ENCODE measurements around the gene HYI.
"Not testable (repeated sequence)": the region's sequence is repeated elsewhere in the genome, so short reads cannot be mapped to it uniquely, and the experiment has no call there.

HYI gene, protein sequence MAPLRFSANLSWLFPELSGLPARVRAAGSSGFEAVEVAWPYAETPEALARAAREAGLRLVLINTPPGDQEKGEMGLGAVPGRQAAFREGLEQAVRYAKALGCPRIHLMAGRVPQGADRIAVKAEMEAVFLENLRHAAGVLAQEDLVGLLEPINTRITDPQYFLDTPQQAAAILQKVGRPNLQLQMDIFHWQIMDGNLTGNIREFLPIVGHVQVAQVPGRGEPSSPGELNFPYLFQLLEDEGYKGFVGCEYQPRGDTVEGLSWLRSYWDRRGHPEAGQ

DNA sequence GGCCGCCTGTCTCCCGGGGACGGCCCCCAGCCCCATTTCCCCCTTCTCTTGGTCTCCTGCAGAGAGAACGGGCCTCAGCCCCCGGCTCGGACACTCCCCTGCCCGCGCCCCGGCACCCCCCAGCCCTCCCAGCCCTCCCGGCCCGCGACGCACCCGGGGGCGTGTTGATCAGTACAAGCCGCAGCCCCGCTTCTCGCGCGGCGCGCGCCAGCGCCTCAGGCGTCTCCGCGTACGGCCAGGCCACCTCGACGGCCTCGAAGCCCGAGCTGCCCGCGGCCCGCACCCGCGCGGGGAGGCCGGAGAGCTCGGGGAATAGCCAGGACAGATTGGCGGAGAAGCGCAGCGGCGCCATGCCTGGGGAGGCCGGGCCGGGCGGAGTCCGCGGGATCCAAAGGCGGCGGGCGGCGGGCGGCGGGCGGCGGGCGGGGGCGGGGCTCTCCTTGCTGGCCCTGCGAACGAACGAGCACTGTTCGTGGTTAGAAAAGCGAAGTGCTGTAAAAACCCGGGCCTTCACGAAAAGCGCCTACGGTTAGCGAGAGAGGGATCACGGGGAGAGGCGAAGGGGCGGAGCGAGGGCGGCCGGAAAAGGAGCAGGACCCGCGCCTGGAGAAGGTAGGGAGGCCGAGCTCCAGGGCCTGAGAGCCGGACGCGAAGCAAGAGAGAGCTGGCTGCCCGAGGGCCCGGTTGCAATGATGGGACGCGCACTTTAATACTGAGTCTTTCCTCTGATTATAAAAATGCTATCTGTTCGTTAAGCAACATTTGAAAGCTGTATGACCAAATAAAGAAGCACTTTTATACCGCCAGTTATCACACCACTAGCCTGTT lies at the start of gene HYI:
Gene HYI, minus strand, starts transcription at position 490 of the 828 bp plus-strand sequence. Its CDS starts 138 bp downstream, at position 352.
- peak; percentile 62 for DNase-seq (ENCODE audit: low spot score)

DNA sequence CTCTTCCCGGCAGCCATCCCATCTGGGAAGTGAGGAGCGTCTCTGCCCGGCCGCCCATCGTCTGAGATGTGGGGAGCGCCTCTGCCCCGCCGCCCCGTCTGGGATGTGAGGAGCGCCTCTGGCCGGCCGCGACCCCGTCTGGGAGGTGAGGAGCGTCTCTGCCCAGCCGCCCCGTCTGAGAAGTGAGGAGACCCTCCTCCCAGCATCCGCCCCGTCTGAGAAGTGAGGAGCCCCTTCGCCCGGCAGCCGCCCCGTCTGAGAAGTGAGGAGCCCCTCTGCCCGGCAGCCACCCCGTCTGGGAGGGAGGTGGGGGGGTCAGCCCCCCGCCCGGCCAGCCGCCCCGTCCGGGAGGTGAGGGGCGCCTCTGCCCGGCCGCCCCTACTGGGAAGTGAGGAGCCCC lies 48.1 kb upstream of the HYI start:
- not testable (repeated sequence) for DNase-seq (ENCODE audit: low spot score)

DNA sequence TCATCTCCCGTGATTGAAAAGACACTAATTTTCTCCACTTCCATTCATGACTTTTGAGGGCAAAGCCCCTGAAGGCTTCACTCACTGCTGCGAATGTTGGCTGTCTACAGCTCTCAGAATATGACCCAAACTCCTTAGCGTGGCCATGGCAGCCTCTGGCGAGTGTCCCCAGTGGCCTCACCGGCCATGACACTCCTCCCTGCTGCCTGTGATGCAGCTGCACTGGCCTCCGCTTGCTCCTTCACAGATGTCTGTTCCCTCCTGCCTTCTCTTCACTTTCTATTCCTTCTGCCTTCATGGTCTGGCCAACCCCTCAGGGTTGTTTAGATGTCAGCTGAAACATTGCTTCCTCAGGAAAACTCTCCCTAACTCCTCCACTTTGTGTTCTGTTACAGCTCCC lies 46.2 kb upstream of the HYI start:
- no peak for DNase-seq (ENCODE audit: low spot score)

DNA sequence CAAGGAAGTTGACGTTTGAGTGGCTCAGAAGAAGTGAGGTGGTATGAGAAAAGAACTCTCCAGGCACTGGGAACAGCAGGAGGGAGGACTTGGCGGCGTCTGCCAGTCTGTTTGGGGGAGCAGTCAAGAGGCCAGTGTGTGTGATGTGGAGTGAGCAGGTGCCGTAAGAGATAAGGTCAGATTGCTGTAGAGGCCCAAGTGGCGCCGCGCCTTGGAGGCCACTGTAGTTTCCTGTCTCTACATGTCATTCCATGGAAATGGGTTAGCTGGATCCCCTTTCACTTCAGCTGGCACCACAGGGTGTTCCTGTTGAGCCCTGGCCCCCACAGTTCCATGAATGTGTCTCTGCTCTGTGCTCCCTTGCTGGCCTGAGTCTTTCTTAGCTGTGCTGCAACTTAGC lies 41.5 kb upstream of the HYI start:
- DNase-seq (ENCODE audit: low spot score), result no peak

DNA sequence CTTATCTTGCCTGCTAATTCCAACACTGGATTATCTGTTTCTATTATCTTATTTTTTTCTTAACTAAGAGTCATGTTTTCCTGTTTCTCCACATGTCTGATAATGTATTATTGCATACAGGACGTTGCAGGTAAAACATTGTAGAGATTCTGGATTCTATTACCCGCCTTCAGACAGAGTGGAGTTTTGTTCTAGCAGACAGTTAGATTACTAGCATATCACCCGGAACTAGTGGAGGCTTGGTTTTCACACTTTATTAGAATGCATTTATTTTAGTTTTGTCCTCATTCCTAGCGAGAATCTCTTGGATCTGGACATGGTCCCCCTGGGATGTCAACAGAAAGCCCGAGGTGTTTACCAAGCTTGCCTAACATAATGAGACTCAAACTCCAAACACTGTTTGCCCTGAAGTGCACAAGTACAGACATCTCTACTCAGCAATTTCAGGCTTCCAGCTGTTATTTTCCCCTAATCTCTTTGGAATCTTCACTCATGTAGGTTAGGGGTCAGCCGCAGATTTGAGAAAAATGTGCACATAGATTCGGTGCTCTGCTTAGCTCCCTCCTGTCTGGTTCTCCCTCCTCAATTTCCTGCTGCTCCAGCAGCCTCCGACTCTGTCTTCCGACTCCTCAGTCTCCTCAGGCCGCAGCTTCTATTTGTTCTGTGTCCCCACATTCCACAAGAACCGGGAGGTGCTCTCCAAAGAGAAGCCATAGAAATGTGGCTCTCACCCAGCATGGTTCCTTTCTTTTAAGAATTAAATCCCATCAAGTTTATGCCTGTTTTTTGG lies 40.1 kb upstream of the HYI start:
- no peak for DNase-seq (ENCODE audit: low spot score)

DNA sequence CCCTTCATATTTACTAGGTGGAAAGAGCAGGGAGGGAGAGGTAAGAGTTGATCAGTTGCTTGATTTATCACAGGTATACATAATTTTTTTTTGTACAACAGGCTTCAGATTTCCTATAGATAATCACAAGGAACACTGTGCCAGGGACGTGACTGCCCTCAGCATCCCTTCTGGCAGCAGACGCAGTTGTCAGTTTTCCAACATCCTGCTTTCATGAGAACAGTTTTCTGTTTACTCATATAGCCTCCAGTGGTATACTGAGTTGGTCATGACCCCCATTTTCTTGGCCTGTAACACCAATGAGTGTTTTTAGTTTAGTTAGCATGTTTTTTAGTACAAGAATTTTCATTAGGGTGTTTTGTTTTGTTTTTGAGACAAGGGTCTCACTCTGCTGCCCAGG lies 39.1 kb upstream of the HYI start:
- no peak for DNase-seq (ENCODE audit: low spot score)

DNA sequence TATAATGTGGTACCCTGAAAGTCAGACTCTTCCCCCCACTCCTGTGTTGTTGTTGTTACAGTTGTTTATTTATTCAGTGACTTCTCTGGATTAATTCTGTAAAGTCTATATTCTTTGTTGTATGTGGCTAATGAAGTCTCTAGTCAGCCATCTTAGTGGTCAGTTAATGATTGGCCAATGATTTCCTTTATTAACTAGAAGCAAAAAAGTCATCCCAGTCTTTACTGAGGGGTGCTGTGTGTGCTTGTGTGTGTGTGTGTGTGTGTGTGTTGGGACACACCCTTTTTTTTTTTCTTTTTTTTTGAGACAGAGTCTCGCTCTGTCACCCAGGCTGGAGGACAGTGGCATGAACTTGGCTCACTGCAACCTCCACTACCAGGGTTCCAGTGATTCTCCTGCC lies 37.3 kb upstream of the HYI start:
- DNase-seq (ENCODE audit: low spot score), result no peak

DNA sequence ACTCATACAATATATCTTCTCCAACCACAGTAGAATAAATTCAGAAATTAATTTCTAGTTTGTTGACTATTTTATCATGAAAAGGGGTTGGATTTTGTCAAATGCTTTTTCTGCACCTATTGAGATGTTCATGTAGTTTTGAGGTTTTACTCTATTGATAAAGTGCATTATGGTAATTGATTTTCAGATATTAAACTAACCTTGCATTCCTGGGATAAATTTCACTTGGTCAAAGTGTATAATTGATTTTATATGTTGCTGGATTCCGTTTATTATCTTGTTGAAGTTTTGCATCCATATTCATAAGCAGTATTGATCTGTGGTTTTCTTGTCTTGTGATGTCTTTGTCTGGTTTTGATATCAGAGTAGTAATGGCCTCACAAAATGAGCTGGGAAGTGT lies 34.4 kb upstream of the HYI start:
- no peak for DNase-seq (ENCODE audit: low spot score)

DNA sequence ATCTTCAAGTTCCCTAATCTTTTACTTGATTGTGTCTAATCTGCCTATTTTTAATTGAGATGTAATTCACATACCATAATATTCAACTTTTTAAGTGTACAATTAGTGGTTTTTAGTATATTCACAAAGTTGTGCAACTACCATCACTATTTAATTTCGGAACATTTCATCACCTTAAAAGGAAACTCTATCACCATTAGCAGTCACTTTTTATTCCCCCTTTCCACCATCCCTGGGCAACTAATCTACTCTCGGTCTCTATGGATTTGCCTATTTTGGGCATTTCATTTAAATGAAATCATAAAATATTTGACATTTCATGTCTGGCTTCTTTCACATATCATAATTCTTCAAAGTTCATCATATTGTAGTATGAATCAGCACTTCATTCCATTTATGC lies 30.6 kb upstream of the HYI start:
- no peak for DNase-seq (ENCODE audit: low spot score)

DNA sequence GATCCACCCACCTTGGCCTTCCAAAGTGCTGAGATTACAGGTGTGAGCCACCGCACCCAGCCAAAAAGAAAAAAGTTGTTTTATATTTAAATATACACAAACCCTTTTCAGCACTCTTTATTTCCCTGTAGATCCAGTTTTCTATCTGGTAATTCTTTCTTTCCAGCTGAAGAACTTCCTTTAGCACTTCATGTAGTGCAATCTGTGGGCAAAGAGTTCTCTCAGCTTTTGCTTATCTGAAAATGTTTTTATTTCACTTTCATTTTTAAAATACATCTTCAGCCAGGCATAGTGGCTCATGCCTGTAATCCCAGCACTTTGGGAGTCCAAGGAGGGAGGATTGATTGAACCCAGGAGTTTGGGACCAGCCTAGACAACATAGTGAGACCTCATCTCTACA lies 28.5 kb upstream of the HYI start:
- no peak for DNase-seq (ENCODE audit: low spot score)

DNA sequence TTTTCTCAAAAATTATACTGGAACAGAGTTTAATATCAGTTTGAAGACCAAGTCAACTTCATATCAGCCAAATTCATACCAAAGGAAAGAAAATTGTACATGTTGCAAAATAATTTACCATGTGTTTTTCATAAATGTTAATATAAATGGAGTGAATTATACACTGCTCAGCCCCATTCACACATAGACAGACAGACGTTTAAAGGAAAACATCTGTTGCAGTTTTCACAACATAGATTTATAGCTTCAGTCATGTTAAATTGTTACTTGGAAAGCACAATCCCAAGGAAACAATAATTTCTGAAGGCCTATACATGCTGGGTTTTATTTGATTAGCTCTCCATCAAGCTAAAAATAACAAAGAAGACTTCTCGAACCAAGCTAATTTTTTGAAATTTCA lies 27.8 kb upstream of the HYI start:
- DNase-seq (ENCODE audit: low spot score), result no peak

DNA sequence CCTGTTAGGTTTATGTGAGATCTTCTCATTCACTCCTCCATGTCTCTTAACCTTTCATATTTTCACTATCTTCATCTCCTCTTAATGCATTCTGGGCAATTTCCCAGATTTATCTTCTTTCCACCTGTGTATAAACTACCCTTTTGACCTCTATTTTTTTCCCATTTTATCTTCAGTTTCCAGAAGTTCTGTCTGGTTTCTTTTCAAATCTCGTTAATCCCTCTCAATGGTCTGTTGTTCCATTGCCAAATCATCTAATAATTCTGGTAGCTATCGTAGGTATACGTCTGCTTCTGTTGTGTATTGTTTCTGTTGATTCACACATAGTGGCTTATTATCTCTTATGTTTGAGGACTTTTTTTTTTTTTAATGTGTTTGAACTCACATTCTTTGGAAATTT lies 25.7 kb upstream of the HYI start:
- DNase-seq (ENCODE audit: low spot score), result no peak

DNA sequence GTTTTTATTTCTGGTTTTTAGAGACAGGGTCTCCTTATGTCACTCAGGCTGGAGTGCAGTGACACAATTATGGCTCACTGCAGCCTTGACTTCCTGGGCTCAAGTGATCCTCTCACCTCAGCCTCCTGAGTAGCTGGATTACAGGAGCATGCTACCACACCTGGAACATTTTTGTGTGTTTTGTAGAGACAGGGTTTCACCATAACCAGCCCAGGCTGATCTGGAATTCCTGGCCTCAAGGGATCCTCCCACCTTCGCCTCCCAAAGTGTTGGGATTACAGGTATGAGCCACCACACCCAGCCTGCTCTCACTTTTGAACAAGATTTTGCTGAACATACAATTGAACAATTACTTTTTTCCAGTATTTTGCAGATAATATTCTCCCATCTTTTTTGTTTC lies 24.0 kb upstream of the HYI start:
- no peak for DNase-seq (ENCODE audit: low spot score)

DNA sequence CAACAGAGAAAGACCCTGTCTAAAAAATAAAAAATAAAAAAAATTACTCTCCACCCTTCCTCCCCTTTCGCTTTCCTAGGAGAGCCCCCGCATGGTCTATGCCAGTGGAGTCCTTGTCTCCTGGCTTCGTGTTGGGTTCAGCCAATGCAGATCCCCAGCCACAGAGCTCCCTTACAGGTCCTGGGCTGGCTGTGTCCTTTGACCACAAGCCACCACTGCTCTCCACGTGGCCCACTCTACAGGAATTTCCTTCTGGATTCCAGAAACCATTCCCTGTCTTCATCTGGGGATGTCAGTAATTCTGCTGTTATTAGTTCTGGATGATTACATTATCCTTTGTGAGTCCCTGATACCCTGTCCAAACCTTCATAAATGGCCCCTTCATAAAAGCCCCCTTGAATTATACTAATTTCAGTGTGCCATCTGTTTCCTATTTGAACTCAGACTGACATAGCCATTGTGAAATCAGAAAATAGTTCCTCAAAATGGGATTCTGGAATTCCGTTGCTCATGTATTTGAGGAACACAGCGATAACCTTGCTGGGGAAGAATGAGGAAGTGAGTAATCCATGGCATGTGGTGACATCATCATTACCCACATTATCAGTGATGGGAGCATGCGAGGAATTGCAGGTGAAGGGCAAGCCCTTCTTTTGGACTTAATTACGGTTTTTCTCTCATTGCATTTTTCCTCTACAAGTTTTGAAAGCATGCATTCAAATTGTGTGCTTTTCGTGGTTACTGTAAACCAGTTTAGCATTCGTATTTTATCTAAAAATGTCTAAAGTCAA lies 22.1 kb upstream of the HYI start:
- not testable (repeated sequence) for DNase-seq (ENCODE audit: low spot score)

DNA sequence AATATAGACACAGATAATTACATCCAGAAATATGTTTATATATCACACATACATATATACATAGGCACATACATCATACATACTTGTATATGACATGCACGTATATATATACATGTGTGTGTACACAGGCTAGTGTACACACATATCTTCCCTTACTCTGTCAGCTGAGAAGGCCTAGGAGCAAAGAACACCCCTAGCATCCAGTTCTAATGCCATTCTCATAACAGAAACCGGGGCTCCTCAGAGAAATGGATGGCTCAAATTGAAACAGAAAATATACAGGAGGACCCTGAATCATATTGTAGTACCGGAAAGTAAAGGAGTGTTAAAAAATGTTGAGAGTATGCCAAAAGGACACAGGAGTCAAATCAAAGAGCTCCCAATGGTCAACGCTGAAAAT lies 19.7 kb upstream of the HYI start:
- DNase-seq (ENCODE audit: low spot score), result no peak

DNA sequence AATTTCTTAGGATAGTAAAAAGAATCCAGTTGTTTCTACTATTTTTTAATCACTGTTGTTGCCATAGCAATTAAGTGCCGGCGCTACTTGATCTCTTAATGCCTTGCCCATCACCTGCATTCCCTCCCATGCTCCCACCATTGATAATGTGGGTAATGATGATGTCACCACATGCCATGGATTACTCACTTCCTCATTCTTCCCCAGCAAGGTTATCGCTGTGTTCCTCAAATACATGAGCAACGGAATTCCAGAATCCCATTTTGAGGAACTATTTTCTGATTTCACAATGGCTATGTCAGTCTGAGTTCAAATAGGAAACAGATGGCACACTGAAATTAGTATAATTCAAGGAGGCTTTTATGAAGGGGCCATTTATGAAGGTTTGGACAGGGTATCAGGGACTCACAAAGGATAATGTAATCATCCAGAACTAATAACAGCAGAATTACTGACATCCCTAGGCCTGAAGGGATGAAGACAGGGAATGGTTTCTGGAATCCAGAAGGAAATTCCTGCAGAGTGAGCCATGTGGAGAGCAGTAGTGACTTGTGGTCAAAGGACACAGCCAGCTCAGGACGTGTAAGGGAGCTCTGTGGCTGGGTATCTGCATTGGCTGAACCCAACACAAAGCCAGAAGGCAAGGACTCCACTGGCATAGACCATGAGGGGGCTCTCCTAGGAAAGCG lies 18.9 kb upstream of the HYI start:
- not testable (repeated sequence) for DNase-seq (ENCODE audit: low spot score)

DNA sequence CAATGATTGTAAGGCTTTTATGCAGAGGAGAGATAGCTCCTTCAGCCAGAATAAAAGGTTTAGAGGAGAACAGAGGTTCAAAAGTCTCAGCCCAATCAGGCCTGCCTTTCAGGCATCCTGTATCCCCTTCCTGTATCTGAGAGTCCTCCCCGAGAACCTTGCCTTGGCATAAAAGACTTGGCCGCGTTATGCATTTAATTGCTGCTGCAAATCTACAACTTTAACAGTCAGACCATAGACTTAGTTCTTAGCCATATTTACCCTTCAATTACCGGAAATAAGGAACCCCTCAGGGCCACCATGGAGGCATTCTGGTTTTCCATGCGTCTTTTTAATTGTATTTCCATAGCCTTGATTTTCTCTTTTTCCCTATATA lies 18.3 kb upstream of the HYI start:
- no peak for DNase-seq (ENCODE audit: low spot score)

DNA sequence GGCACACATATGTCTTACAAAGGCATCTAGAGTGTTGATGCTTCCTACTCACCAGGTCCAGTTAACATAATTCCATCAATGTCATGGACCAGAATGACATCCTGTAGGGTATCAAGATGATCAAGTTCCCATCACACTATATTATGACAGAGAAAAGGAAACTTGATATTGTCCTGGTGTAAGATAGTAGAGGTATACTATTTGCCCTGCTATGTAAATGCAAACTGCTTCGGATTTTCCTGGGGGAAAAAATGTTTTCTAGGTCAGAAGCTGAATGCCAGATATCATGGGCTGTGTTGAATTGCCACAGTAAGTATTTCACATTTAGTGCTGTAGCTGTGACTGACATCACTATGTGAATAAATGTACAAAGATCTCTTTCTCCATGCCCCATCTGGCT lies 16.2 kb upstream of the HYI start:
- no peak for DNase-seq (ENCODE audit: low spot score)

DNA sequence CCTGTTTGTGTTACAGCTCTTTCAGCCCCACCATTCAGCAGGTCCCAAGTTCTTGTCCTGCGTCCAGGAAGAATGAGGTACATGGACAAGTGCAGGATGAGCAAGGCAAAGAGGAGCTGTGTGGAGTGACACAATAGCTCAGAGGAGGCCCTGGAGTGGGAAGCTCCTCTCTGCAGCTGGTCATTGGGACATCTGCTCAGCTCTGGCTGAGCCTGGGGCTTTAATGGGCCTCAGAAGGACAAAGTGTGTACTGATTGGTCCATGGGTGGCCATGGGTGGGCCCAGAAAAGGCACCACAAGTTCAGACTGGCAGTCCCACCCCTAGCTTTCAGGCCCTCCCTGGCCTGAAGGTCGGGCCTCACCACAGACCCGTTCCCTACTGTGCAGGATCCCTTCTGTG lies 14.7 kb upstream of the HYI start:
- no peak for DNase-seq (ENCODE audit: low spot score)

DNA sequence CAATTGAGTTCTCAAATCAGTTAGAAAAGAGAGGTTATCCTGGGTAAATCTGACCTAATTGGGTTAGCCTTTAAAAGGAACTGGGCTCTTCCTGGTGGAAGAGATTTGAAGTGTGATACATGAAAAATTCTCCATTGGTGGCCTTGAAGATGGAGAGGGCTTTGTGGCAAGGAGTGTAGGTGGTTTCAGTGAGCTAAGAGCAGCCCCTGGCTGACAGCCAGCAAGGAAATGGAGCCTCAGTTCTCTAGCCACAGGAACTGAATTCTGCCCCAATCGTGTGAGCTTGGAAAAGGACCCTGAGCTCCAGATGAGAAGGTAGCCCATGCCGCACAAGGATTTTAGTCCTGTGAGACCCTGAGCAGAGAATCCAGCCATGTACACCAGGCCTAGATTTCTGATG lies 12.7 kb upstream of the HYI start:
- DNase-seq (ENCODE audit: low spot score), result no peak

DNA sequence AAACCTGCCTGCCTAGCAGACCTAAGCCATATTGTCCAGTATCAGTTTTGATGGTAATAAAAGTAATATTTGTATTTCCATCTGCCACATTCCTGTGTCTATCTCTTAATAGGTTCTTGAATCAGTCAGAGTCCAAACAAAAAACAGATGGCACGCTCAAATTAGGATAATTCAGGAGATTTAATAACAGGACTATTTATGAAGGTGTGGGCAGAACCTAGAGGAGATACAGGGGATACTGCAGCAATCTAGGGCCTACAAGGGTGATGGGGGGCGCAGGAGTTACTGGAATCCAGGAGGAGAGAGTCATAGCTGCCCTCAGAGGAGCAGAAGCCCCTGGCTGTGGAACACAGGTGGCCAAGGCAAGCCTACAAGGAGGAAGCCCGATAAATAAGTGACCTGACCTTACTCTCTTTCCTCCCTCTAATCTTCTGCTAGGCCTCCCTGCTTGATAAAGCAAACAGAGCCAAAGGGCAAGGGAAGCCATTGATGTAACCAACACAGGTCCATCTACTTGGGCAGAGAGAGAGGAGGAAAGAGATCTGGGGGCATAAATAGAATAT lies 11.9 kb upstream of the HYI start:
- DNase-seq (ENCODE audit: low spot score), result no peak

Measured in CD4-positive, alpha-beta T cell treated with Interleukin-15 for 4 hours (primary cell).